ENCODE measurements around the gene ARID1B.

DNA sequence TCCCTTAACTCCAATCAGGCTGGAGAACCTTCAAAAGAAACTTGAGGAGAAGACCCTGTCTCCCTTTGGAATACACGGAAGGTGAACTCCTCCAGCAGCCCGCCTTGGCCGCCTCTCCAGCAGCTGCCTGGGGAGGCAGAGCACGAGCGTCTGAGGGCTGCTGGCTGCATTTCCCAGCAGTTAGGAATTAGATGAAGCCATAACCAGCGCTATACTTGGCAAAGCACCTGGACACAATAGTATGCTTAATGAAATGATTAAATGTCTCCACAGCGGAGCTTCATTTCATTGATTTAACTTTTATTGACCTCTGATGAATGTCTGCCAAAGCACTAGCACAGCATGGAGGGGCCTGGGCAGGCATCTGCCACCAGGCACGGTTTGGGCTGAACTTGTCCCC, 472.6 kb downstream of the ARID1B start:
- TF ChIP-seq, protein P1, sequence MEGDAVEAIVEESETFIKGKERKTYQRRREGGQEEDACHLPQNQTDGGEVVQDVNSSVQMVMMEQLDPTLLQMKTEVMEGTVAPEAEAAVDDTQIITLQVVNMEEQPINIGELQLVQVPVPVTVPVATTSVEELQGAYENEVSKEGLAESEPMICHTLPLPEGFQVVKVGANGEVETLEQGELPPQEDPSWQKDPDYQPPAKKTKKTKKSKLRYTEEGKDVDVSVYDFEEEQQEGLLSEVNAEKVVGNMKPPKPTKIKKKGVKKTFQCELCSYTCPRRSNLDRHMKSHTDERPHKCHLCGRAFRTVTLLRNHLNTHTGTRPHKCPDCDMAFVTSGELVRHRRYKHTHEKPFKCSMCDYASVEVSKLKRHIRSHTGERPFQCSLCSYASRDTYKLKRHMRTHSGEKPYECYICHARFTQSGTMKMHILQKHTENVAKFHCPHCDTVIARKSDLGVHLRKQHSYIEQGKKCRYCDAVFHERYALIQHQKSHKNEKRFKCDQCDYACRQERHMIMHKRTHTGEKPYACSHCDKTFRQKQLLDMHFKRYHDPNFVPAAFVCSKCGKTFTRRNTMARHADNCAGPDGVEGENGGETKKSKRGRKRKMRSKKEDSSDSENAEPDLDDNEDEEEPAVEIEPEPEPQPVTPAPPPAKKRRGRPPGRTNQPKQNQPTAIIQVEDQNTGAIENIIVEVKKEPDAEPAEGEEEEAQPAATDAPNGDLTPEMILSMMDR (IDR thresholded peaks at IDR 0.05; ENCODE audit: insufficient read depth, low read depth, low read length) = no peak
- no peak for TF ChIP-seq EZH2 (IDR thresholded peaks at IDR 0.05; ENCODE audit: insufficient read depth, low read length)

Measured in astrocyte (in vitro differentiated cells and primary cell).